HG02759 (cell line): Measurements from ENCODE around the gene HDDC2.

Experiments used
- ATAC-seq: cut with Tn5 transposase; IDR thresholded peaks from one replicate; pipeline ENCODE4 v1.9.1; 2021; ENCODE audit warnings: mild to moderate bottlenecking, moderate library complexity; ENCODE audit not compliant: unreplicated experiment

Gene HDDC2, protein sequence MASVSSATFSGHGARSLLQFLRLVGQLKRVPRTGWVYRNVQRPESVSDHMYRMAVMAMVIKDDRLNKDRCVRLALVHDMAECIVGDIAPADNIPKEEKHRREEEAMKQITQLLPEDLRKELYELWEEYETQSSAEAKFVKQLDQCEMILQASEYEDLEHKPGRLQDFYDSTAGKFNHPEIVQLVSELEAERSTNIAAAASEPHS

DNA sequence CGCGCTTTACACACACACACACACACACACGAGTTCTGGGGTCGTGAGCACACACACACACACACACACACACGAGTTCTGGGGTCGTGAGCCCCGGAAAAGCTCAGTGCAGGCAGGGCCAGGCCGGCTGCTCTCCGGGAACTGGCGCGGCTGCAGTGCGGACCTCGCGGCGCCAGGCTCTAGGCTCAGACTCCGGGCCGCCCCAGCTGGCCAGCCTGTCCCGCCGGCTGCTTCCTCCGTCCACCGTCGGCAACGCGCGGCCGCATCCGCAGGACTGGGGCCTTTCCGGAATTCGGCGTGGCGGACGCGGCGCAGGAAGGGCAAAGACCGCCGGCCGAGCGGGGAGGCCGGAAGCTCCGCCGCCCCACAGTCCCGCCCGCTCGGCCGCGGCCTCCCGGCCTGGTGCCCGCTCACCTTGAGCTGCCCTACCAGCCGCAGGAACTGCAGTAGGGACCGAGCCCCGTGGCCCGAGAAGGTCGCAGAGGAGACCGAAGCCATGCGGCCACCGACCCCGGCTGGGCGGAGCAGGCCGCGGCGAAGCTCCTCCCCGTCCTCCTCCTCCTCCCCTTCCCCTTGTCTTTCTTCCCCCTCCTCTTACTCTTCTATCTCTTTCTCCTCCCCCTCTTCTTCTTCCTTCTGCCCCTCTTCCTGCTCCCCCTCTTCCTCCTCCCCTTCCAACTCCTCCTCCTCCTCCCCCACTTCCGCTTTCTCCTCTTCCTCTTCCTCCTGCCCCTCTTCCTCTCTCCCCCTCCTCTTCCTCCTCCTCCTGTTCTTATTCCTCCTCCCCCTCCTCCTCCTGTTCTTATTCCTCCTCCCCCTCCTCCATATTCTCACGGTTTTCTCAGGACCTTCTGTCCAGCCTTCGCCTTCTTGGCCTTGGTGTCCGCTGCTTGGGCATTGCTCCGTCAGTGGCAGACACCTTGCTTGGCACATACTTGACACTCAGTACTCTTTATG, at the start of gene HDDC2:
HDDC2 (minus strand) TSS at position 533 of the 957 bp plus-strand sequence; CDS start at position 498, 35 bp downstream.
- ATAC-seq, result peak; percentile 91

DNA sequence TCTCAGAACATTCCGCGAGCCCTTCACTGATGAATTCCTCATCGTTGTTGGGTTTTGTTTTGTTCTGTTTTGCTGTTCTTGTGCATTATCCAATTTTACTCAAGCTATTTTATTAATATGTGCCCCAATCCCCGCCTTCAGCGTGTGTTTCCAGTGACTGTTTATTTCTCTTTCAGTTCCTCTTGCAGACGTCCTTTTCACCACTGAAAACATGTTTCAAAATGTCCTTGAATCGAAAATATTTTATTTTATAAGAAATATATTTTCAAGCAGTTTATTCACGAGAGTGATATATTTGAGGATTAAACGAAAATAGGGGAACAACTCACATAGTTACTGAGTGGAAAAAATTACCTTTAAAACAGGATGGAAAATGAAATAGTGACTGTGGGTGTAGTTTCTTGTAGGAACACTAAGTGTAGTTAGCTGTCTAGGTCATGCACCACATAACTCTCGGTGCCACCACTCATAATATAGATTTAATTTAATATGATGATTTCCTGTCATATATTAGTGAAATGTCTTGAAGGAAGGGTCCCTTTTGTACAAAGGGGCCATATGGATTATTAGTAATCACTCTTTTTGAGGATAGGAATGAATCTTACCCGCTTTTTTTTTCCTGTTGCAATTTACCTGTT, 45.3 kb upstream of the HDDC2 start:
- ATAC-seq, result peak; percentile 77

DNA sequence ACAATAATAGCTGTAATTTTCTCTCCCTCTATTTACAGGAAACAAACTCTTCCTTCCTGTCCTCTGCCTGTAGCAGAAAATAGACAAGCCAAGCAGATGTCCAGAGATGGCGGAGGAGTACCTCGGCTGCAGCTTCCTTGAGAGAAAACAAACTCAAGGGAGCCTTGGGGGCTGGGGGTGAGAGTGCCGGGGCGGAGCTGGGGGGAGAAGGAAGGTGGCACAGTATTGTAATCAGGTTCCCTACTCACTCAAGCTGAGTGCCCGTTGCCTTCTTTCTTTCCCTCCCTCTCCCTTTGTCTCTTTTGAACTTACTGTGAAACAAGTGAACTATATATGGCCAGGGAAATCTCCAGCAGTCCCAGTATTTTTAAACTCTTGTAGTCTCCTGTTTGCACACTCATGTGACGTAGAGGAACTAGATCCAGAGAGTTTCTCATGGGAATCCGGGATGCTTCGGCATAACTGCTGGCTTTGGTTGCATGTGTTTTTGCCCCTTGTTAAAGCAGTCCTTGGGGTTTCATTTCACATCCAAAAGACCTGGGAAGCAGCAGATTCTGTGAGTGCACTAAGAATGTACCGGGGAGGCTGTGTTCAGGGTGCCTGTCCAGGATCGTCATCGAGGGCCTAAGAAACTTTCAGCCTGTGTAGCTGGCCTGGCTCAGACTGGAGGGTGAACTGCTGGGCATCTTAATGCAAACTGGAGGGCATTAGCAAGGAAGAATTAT, 44.6 kb upstream of the HDDC2 start:
- ATAC-seq, result peak; percentile 66

DNA sequence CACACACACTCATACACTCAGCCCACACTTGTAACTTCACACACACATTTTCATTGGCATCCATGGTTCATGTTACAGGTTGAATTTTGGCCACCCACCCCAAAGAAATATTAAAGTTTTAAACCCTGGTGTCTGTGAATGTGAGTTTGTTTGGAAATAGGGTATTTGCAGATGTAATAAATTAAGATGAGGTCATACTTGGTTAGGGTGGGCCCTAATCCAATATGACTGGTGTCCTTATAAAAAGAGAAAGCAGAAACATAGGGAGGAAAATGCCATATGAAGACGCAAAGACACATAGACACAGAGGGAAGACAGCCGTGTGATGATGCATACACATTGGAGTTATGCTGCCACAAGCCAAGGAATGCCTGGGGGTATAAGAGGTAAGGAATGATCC, 39.7 kb upstream of the HDDC2 start:
- no peak for ATAC-seq

DNA sequence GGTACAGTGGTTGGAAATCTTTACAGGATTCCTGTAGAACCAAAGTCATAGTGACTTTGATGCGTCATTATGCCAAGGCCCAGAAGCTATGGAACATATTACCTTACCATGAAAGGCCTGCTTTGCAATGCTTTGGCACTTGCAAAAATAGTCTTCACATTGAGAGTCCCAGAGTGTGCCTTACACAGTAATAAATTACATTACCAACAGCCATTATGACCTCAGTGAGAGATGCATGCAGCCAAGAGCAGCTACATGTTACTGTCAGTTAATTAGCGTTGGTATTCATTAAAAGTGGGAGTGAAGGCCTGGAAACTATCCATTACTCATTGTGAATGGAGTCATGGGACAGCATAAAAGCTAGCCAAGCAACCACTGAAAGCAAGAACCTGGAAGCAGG, 39.2 kb upstream of the HDDC2 start:
- no peak for ATAC-seq

DNA sequence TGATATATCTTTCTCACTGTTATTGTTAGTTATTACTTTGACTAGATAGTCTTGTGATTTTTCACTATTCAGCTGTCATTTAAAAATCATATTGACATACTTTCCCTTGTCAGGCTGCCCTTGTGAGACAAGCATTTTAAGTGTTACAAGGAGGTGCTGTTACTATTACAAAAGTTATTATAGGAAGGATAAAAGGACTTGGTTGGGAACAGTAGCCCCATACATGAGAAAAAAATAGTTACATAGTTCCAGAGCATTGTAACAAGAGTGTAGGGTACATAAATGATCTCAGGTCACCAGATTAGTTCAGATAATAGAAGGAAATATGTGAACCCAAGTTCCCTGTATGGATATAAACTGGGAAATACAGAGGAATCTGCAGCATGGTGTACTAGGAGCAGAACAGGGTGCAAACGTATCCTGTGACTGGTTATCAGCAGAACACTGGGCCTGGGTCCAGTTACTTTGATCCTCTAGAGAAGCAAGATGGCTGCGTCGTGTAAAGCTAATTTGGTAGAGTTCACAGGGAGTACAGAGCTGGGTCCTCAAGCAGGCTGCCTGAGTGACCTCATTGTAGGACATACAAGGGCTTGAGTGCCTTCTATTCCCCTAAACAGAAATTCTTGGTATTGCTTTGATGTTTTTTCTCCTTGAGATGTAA, 38.5 kb upstream of the HDDC2 start:
- ATAC-seq, result no peak

DNA sequence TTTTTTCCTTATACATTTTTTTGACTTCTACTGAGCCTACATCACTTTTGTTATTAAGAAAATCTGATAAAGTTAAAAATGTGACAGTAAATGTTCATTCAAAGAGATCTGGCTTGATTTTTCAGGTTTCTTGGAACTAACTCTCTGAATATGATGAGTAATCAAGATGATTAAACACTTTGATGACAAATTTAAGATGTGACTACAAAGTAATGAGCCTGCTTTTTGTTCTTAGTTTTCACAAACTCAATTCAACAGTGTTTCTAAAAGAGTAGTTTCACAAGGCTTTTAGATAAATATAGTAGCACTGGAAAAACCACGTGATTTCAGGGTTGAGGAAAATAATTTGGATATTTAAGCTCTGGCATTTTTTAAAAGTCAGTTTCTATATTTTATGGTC, 37.9 kb upstream of the HDDC2 start:
- ATAC-seq, result no peak

DNA sequence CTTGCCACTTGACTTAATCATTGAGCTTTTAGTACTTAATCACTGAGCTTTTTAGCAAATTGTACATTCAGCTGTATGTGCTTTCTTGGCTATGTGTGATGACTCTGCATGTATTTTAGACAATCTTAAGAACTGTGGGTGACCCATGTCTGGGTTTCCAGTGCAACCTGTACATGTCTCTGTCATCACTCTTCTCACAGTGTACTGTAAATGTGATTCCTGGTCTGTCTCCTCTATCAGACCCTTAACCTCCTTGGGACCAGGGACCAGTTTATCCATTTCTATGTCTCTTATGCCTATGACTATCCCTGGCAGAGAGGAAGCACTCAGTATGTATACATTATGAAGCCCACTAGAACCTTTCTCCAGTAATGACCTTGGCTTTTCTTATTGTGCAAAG, 36.6 kb upstream of the HDDC2 start:
- no peak for ATAC-seq

DNA sequence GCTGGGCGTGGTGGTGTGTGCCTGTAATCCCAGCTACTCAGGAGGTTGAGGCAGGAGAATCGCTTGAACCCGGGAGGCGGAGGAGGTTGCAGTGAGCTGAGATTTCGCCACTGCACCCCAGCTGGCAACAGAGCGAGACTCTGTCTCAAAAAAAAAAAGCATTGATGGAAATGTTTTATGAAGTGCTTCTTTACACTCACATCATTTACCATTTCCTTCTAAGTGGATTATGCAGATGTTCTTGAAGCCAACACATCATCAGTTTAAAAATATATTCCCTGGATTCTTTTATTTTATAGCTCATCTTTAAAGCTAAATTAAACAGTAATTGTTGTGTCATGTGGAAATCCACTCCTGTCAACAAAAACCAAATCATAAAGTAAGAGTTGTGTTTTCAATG, 35.9 kb upstream of the HDDC2 start:
- no peak for ATAC-seq

DNA sequence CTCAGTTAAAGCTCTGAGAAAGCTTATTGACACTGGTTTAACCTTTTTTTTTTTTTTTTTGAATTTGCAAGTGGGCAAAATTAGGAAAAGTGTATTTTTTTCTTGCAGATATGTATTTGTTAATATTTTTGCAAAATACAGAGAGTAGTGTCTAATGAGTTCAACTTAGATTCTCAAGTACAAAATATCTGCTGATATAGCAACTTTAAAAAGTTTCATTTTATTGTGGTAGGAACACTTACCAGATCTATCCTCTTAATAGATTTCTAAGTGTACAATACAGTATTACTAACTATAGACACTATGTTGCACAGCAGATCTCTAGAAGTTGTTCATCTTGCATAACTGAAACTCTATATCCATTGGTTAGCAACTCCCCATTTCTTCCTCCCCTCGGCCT, 30.9 kb upstream of the HDDC2 start:
- no peak for ATAC-seq

DNA sequence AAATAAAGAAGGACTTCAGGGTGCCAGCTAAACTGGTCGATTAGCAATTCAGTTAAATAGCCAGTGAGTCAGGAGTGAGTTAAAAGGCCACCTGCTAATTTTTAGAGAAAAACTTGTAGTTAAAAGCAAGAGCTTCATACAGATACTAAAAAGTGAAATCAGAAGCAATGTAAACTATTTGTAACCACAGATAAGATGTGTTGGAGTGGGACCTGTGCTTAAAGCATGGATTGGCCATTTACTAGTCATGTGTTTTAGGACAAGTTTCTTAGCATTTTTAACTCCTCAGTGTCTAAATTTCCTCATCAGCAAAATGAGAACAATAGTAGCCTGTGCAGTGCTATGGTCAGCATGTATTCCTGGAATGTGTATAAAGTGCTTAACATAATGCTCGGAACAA, 23.8 kb upstream of the HDDC2 start:
- ATAC-seq, result no peak

DNA sequence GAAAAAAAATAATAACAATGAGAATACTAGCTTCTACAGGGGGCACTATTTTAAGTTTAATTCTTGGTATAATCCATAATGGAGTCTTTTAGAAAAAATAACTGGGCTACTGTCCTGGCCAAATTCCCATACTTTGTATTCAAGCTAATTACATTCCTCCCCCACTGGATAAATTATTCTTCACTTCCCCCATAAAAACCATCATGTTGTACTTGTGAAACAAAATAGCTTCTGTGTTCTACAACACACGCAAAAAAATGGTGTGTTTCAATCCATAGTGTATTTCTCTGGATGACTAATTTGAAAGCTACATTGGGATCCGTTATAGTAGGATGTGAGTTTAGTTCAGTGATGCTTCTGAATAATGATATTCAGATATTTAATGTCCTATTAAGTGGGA, 21.6 kb upstream of the HDDC2 start:
- ATAC-seq, result no peak

DNA sequence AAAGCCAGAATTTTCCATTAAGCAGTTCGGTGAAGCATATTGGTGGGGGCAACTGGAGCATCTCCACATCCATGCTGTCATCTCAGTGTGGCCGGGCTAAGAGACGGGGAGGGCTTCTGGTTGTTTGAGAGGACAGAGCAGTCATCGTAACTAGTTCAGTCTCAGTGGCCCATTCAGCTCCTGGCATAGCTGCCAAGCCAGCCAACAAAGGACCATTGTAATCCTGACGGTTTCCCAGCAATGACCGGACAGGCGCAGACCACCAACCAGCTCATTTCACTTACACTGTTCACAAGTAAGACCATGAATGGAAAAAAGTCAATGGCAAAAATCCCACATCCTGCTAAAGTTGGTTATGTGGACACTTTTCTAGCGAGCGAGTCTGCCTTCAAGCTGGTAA, 14.9 kb upstream of the HDDC2 start:
- no peak for ATAC-seq

DNA sequence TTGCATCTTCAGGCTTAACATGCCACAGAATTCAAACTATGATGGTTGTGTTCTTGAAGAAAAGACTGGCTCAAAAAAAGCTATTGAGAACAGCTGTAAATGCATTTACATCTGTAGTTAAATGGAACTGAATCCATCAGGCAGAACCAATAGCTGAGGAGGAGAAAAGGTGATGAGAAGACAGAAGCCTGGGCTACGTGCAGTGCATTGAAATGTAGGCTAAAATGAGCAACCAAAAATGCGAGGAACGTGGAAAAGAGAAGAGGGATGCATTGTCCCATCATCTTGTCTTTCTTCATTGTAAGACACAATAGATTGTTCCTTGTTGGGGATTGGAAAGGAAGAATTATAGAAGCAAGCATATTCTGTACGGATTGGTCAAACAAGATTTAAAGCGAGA, 13.8 kb upstream of the HDDC2 start:
- no peak for ATAC-seq

DNA sequence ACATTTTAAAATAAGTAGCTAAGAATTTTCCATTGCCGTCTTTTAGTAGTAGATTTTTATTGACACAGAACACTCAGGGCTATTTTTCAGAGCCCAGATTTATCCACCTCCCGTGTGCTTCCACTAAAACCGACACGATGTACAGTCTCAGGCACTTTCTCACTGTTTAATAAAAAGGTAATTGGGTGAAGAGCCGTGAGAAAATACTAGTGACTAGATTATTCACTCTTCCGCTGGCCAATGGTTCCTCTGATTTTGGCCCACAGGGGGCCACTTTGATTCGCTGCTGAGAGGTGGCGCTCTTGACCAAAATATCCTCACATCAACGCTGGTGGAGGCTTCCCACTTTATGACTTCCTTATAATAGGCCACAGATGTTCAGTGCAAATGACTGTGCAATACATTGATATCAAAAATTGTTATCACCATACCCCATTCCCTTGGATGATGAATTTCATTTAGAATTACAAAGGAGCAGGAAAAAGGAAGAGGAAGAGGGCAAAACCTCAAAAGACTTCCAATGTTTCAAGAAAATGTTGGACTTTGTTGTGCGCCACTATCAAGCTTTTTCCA, 12.3 kb upstream of the HDDC2 start:
- ATAC-seq, result peak; percentile 89

DNA sequence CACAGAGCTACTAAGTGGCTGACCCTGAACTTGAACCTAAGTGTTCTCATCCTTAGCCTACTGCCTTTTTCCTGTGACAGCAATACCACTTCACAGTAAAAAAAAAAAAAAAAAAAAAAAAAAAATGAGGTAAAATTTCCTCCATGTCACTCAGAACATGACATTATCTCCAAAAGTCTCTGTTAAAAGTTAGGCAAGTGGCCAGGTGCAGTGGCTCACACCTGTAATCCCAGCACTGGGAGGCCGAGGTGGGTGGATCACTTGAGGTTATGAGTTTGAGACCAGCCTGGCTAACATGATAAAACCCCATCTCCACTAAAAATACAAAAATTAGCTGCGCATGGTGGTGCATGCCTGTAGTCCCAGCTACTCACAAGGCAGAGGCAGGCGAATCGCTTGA, 11.2 kb upstream of the HDDC2 start:
- no peak for ATAC-seq

DNA sequence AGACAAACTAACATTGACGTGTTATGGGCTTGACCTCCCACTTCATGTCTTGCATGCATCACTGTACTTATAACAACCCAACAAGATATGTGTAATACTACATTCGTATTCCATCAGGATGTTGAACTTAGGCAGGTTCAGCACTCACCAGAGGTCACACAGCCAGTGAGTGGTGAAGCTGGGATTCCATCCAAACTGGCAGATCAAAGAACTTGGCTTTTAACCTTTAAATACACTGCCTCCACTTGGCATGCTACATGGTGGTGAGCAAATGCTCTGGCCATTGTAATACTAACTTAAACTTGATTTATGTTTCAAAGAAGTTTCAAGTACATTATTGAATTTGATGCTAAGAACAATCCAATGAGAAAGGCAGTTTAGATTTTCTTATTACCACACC, 10.7 kb upstream of the HDDC2 start:
- no peak for ATAC-seq

DNA sequence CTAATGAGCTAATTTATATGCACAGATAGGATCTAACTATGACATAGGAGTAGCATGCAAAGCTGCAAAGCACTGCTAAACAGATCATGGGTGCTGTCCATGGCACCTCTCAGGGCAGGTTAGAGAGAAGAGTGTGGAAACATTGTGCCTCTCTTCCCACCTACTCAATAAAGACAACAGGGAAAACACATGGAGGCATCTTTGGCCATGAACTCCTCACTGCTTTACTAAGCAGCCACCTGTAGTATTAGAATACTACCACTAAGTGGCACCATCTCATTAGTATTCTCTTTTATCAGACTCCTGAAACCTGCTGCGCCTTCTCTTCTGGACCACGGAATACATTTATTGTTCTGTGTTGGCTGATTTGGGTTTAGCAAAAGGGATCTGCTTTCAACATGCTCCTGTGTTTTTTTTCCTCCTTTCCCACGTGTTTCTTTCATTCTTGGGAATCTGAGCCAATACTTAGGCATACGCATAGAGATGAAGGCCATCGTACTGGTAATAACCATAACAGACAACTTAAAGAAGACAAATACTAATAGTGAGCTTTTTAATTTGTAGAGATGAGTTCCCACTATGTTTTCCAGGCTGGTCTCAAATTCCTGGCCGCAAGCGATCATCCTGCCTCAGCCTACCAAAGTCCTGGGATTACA, 9.4 kb upstream of the HDDC2 start:
- peak; percentile 72 for ATAC-seq

DNA sequence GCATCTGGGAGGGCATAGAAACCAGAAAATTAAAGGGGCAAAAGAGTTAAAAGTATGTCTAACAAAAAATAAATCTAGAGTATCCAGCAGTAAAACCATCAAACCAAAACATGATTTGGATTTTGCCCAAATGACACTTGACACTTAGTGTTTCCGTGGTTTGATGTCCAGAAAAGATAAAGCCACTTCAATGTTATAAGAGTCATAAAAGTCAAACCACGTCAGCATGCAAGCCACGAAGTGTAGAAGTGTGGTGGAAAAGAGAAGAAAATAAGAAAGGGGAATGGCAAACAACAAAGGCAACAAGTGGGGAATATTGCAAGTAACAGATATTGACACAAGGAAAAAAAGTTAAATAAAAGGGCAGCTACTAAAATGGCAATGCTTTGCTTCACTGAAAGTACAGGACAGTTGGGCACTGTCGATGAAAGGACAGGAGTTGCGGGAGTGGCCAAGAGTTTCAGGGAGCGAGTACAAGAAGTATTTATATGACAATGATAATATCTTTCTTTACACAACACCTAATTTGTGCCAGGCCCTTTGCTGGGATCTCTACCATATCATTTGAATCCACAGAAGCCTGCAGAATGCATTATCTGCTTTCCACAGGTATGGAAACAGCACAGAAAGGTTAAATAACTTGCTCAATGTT, 6.3 kb upstream of the HDDC2 start:
- ATAC-seq, result no peak
